ENCODE data around the gene FKBP6. TPM values are rescaled to one million over a fixed set of nuclear protein-coding genes. Genes with fewer than 3 reads are reported as not detected.
A peak's percentile ranks its signal among the peaks of the same experiment; 100 is the strongest.
"Not testable (repeated sequence)": the region's sequence is repeated elsewhere in the genome, so short reads cannot be mapped to it uniquely, and the experiment has no call there.

FKBP6 gene
- total RNA-seq, 5 donors from 2014 or later (not counting 1 experiment from before 2014, with no cell fraction given), result not detected

DNA sequence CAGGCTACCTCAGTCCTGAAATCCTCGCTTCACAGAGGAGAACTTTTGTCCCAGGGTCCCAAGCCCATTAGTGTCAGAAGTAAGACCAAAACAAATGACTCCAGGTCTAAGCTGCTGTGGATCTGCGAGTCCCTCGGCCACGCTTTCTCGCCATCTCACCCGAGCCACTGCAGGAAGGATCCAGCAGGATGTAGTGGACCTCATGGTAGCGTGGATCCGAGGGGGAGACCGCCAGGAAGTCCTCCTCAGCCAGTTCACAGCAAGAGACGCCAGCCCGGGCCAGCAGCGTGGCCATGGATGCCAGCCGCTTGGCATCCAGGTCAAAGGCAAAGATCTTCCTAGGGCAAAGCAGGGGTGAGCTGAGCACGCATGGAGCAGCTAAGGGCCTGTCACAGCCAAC is 23.9 kb upstream of the FKBP6 start:
- no peak overlapping the region for H3K4me3 Mint-ChIP-seq
- DNase-seq (no peak), ATAC-seq (replicated peaks in 1 of 4) (no peak)
- no peaks in the 10 kb centered on the region for H3K27me3 Mint-ChIP-seq
- H3K36me3 Mint-ChIP-seq, result peaks cover 21% of the 10 kb centered on the region
- no peak overlapping the region for H3K27ac Mint-ChIP-seq
- no peaks in the 10 kb centered on the region for H3K9me3 Mint-ChIP-seq
- Histone ChIP-seq H3K27me3 (replicated peaks in 1 of 2; ENCODE audit: control insufficient read depth in 2 of 2, extremely low read depth in 1 of 2, insufficient read depth in 2 of 2, low read length in 1 of 2) (no peaks in the 10 kb centered on the region), H3K36me3 (ENCODE audit: control insufficient read depth in 2 of 2, extremely low read depth in 1 of 2, insufficient read depth in 1 of 2, low read length in 1 of 2) (peaks cover 5 to 34% of the 10 kb centered on the region in 2 donors), H3K9me3 (no peaks in the 10 kb centered on the region), H3K4me3 (ENCODE audit: control insufficient read depth in 1 of 2, extremely low read depth in 1 of 2, low read length in 1 of 2) (no peak overlapping the region), H3K4me1 (ENCODE audit: control insufficient read depth in 1 of 2, extremely low read depth in 1 of 2, insufficient read depth in 2 of 2, low read length in 2 of 2) (peaks cover 4 to 16% of the 10 kb centered on the region in 2 experiments), H3K27ac (ENCODE audit: low read length) (no peak overlapping the region)
- WGBS (ENCODE audit: insufficient coverage), result 95% methylated on average over 14 of the region's 14 CpGs
- H3K4me1 Mint-ChIP-seq, result peaks cover 27 to 33% (median 28%) of the 10 kb centered on the region in 3 donors
- ChIA-PET CTCF (no interaction called here), POLR2A (no interaction called here)

GRCh38 chr7:73304612-73305387 is 23.2 kb upstream of the FKBP6 start:
- H3K4me3 ChIP-seq (ENCODE audit: control insufficient read depth in 1 of 2, extremely low read depth in 1 of 2, low read length in 1 of 2); H3K4me3 Mint-ChIP-seq; H3K27me3 Mint-ChIP-seq; CTCF ChIA-PET; H3K9me3 ChIP-seq; H3K27ac ChIP-seq (ENCODE audit: low read length); H3K27ac Mint-ChIP-seq; ATAC-seq (replicated peaks in 1 of 4); H3K9me3 Mint-ChIP-seq; DNase-seq; POLR2A ChIA-PET; H3K27me3 ChIP-seq (replicated peaks in 1 of 2; ENCODE audit: control insufficient read depth in 2 of 2, extremely low read depth in 1 of 2, insufficient read depth in 2 of 2, low read length in 1 of 2): not testable (repeated sequence)
- peaks cover 5 to 34% of the 10 kb centered on the region in 2 donors for H3K36me3 ChIP-seq (ENCODE audit: control insufficient read depth in 2 of 2, extremely low read depth in 1 of 2, insufficient read depth in 1 of 2, low read length in 1 of 2)
- H3K4me1 ChIP-seq (ENCODE audit: control insufficient read depth in 1 of 2, extremely low read depth in 1 of 2, insufficient read depth in 2 of 2, low read length in 2 of 2), result peaks cover 4 to 22% of the 10 kb centered on the region in 2 experiments
- peaks cover 21% of the 10 kb centered on the region for H3K36me3 Mint-ChIP-seq
- H3K4me1 Mint-ChIP-seq, result peaks cover 33 to 38% (median 35%) of the 10 kb centered on the region in 3 donors
- no CpG with 5 or more reads among the region's 15 CpGs for WGBS (ENCODE audit: insufficient coverage)

- no peak overlapping the region for H3K27ac ChIP-seq (ENCODE audit: low read length)
- Mint-ChIP-seq H3K4me3 (peak overlapping the region; percentile 96 to 100 (median 98)), H3K36me3 (peaks cover 21% of the 10 kb centered on the region), H3K4me1 (peaks cover 33 to 38% (median 38%) of the 10 kb centered on the region in 3 donors), H3K9me3 (no peaks in the 10 kb centered on the region), H3K27ac (peak overlapping the region; percentile 80 to 83), H3K27me3 (no peaks in the 10 kb centered on the region)
- DNase-seq (no peak), ATAC-seq (replicated peaks in 1 of 4) (no peak)
- WGBS (ENCODE audit: insufficient coverage), result 96% methylated on average over 13 of the region's 13 CpGs
- H3K36me3 ChIP-seq (ENCODE audit: control insufficient read depth in 2 of 2, extremely low read depth in 1 of 2, insufficient read depth in 1 of 2, low read length in 1 of 2), result peaks cover 5 to 34% of the 10 kb centered on the region in 2 donors
- no peaks in the 10 kb centered on the region for H3K27me3 ChIP-seq (replicated peaks in 1 of 2; ENCODE audit: control insufficient read depth in 2 of 2, extremely low read depth in 1 of 2, insufficient read depth in 2 of 2, low read length in 1 of 2)
- peak overlapping the region; percentile 69 to 85 for H3K4me3 ChIP-seq (ENCODE audit: control insufficient read depth in 1 of 2, extremely low read depth in 1 of 2, low read length in 1 of 2)
- ChIA-PET CTCF (no interaction called here), POLR2A (no interaction called here)
- H3K4me1 ChIP-seq (ENCODE audit: control insufficient read depth in 1 of 2, extremely low read depth in 1 of 2, insufficient read depth in 2 of 2, low read length in 2 of 2), result peaks cover 4 to 22% of the 10 kb centered on the region in 2 experiments
- no peaks in the 10 kb centered on the region for H3K9me3 ChIP-seq
Measured at GRCh38 chr7:73307436-73307835, 20.5 kb upstream of the FKBP6 start.

- POLR2A ChIA-PET, result no interaction called here
- CTCF ChIA-PET, result no interaction called here
- Mint-ChIP-seq H3K4me3 (peak overlapping the region; percentile 96 to 100 (median 98)), H3K36me3 (peaks cover 21% of the 10 kb centered on the region), H3K27me3 (no peaks in the 10 kb centered on the region), H3K9me3 (no peaks in the 10 kb centered on the region), H3K4me1 (peaks cover 33 to 38% (median 38%) of the 10 kb centered on the region in 3 donors), H3K27ac (peak overlapping the region; percentile 94)
- H3K36me3 ChIP-seq (ENCODE audit: control insufficient read depth in 2 of 2, extremely low read depth in 1 of 2, insufficient read depth in 1 of 2, low read length in 1 of 2), result peaks cover 5 to 34% of the 10 kb centered on the region in 2 donors
- ATAC-seq (replicated peaks in 1 of 4) (peak; percentile 43 to 56 (median 52)), DNase-seq (peak in 2 of 35 experiments; percentile 6 to 9)
- WGBS (ENCODE audit: insufficient coverage), result 15% methylated on average over 33 of the region's 43 CpGs
- peak overlapping the region; percentile 69 to 85 for H3K4me3 ChIP-seq (ENCODE audit: control insufficient read depth in 1 of 2, extremely low read depth in 1 of 2, low read length in 1 of 2)
- H3K27me3 ChIP-seq (replicated peaks in 1 of 2; ENCODE audit: control insufficient read depth in 2 of 2, extremely low read depth in 1 of 2, insufficient read depth in 2 of 2, low read length in 1 of 2), result no peaks in the 10 kb centered on the region
- H3K4me1 ChIP-seq (ENCODE audit: control insufficient read depth in 1 of 2, extremely low read depth in 1 of 2, insufficient read depth in 2 of 2, low read length in 2 of 2), result peaks cover 4 to 22% of the 10 kb centered on the region in 2 experiments
- no peak overlapping the region for H3K27ac ChIP-seq (ENCODE audit: low read length)
- no peaks in the 10 kb centered on the region for H3K9me3 ChIP-seq
Measured at GRCh38 chr7:73308074-73308664, 19.8 kb upstream of the FKBP6 start.

GRCh38 chr7:73308665-73309214 is 19.2 kb upstream of the FKBP6 start, which contains the start of gene NSUN5:
TSS of gene NSUN5 (minus strand) at chr7:73308826. CDS start at chr7:73308790, 36 bp downstream.
- peaks cover 4 to 22% of the 10 kb centered on the region in 2 experiments for H3K4me1 ChIP-seq (ENCODE audit: control insufficient read depth in 1 of 2, extremely low read depth in 1 of 2, insufficient read depth in 2 of 2, low read length in 2 of 2)
- Mint-ChIP-seq H3K4me3 (peak within 1 kb of the TSS; percentile 96 to 100 (median 98)), H3K27ac (peak within 1 kb of the TSS; percentile 94), H3K9me3 (no peaks in the 10 kb centered on the region), H3K36me3 (peaks cover 21% of the 10 kb centered on the region), H3K4me1 (peaks cover 33 to 38% (median 38%) of the 10 kb centered on the region in 3 donors), H3K27me3 (no peaks in the 10 kb centered on the region)
- peak; percentile 94 to 99 (median 96) for ATAC-seq (replicated peaks in 1 of 4)
- peaks cover 5 to 29% of the 10 kb centered on the region in 2 donors for H3K36me3 ChIP-seq (ENCODE audit: control insufficient read depth in 2 of 2, extremely low read depth in 1 of 2, insufficient read depth in 1 of 2, low read length in 1 of 2)
- DNase-seq, result peak; percentile 80 to 92 (median 89)
- no peaks in the 10 kb centered on the region for H3K27me3 ChIP-seq (replicated peaks in 1 of 2; ENCODE audit: control insufficient read depth in 2 of 2, extremely low read depth in 1 of 2, insufficient read depth in 2 of 2, low read length in 1 of 2)
- WGBS (ENCODE audit: insufficient coverage), result under 1% methylated on average over 30 of the region's 40 CpGs
- no peaks in the 10 kb centered on the region for H3K9me3 ChIP-seq
- POLR2A ChIA-PET, result no interaction called here
- peak within 1 kb of the TSS; percentile 50 for H3K27ac ChIP-seq (ENCODE audit: low read length)
- CTCF ChIA-PET, result no interaction called here
- peak within 1 kb of the TSS; percentile 69 to 85 for H3K4me3 ChIP-seq (ENCODE audit: control insufficient read depth in 1 of 2, extremely low read depth in 1 of 2, low read length in 1 of 2)

DNA sequence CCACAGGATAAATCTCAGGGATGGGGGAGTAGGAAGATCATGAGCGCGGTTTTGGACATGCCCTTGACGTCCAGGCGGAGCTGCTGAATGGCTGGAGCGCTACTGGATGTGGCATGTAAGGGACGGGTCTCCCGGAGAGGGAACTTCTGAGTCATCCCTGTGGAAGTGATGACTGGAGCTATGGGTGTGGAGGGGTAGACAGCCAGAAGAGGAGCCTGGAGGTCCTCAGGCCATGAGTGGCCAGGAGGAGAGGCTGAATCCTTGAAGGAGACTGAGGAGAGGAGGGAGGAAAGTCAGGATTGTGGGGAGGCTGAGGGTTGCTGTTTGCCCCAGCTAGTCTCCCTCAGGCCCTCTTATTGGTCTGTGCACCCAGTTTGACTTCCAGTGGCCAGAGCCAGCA is 16.5 kb upstream of the FKBP6 start:
- H3K27ac Mint-ChIP-seq; H3K4me3 ChIP-seq (ENCODE audit: control insufficient read depth in 1 of 2, extremely low read depth in 1 of 2, low read length in 1 of 2); H3K27me3 ChIP-seq (replicated peaks in 1 of 2; ENCODE audit: control insufficient read depth in 2 of 2, extremely low read depth in 1 of 2, insufficient read depth in 2 of 2, low read length in 1 of 2); H3K4me3 Mint-ChIP-seq; H3K36me3 ChIP-seq (ENCODE audit: control insufficient read depth in 2 of 2, extremely low read depth in 1 of 2, insufficient read depth in 1 of 2, low read length in 1 of 2); H3K9me3 Mint-ChIP-seq; H3K27me3 Mint-ChIP-seq; ATAC-seq (replicated peaks in 1 of 4); CTCF ChIA-PET; H3K9me3 ChIP-seq; POLR2A ChIA-PET; H3K27ac ChIP-seq (ENCODE audit: low read length); DNase-seq; H3K36me3 Mint-ChIP-seq: not testable (repeated sequence)
- 97% methylated on average over 3 of the region's 7 CpGs for WGBS (ENCODE audit: insufficient coverage)
- peaks cover 4 to 22% of the 10 kb centered on the region in 2 experiments for H3K4me1 ChIP-seq (ENCODE audit: control insufficient read depth in 1 of 2, extremely low read depth in 1 of 2, insufficient read depth in 2 of 2, low read length in 2 of 2)
- H3K4me1 Mint-ChIP-seq, result peaks cover 28 to 33% (median 32%) of the 10 kb centered on the region in 3 donors
